ENCODE measurements around the gene FSHB.

FSHB gene

GRCh38 chr11:30270671-30271070 is 39.9 kb downstream of the FSHB start:
- DNase-seq, result no peak

GRCh38 chr11:30277176-30277575 is 46.4 kb downstream of the FSHB start:
- DNase-seq, result no peak

- no peak for DNase-seq
Measured at GRCh38 chr11:30279796-30280195, 49.0 kb downstream of the FSHB start.

GRCh38 chr11:30281476-30282288 is 50.9 kb downstream of the FSHB start:
- DNase-seq, result no peak

GRCh38 chr11:30282289-30282631 is 51.4 kb downstream of the FSHB start:
- no peak for DNase-seq
